Skin epidermis (tissue), 12 donors: Measurements from ENCODE around the gene ZNF574.
"Not testable (repeated sequence)": the region's sequence is repeated elsewhere in the genome, so short reads cannot be mapped to it uniquely, and the experiment has no call there.

Experiments used
- H3K27ac ChIP-seq, 21 experiments: fragments of 200-600 bp; sonication (generic) in 11 of 21; one replicate each; pipeline ENCODE4 v1.5.0; 2020; ENCODE audit warnings: mild to moderate bottlenecking in 3 of 21, inconsistent platforms in 2 of 21, moderate library complexity in 2 of 21
- H3K4me3 ChIP-seq, 7 experiments: fragments of 200-600 bp; sonication (generic) in 2 of 7; one replicate each; pipeline ENCODE4 v1.5.0; 2020; ENCODE audit warnings: inconsistent platforms in 2 of 7, mild to moderate bottlenecking in 2 of 7, moderate library complexity in 1 of 7

The ZNF574 gene

GRCh38 chr19:42095142-42095813 lies 19.3 kb downstream of the ZNF574 start:
- H3K27ac ChIP-seq = no peak overlapping the region

GRCh38 chr19:42095814-42096230 lies 19.9 kb downstream of the ZNF574 start:
- H3K27ac ChIP-seq = no peak overlapping the region
- H3K4me3 ChIP-seq = no peak overlapping the region

More at GRCh38 chr19:42095142-42095813, 19.3 kb downstream of the ZNF574 start:
- H3K4me3 ChIP-seq = no peak overlapping the region

GRCh38 chr19:42096255-42096837 lies 20.4 kb downstream of the ZNF574 start:
- Histone ChIP-seq H3K4me3 (no peak overlapping the region), H3K27ac (no peak overlapping the region)

GRCh38 chr19:42097461-42097860 lies 21.5 kb downstream of the ZNF574 start:
- Histone ChIP-seq H3K4me3 (no peak overlapping the region), H3K27ac (no peak overlapping the region)

GRCh38 chr19:42098781-42099180 lies 22.8 kb downstream of the ZNF574 start:
- H3K27ac ChIP-seq = no peak overlapping the region
- no peak overlapping the region for H3K4me3 ChIP-seq

- Histone ChIP-seq H3K27ac (no peak overlapping the region), H3K4me3 (no peak overlapping the region)
Observed at GRCh38 chr19:42099336-42099925, 23.5 kb downstream of the ZNF574 start.

- not testable (repeated sequence) for H3K27ac ChIP-seq, H3K4me3 ChIP-seq
Observed at GRCh38 chr19:42100241-42100640, 24.3 kb downstream of the ZNF574 start.

GRCh38 chr19:42102877-42103276 lies 26.9 kb downstream of the ZNF574 start:
- H3K27ac ChIP-seq = no peak overlapping the region
- no peak overlapping the region for H3K4me3 ChIP-seq

- Histone ChIP-seq H3K27ac (no peak overlapping the region), H3K4me3 (no peak overlapping the region)
Observed at GRCh38 chr19:42105368-42105767, 29.4 kb downstream of the ZNF574 start.

GRCh38 chr19:42108527-42109389 lies 32.8 kb downstream of the ZNF574 start:
- H3K4me3 ChIP-seq = no peak overlapping the region
- H3K27ac ChIP-seq = no peak overlapping the region

- H3K27ac ChIP-seq = no peak overlapping the region
Observed at GRCh38 chr19:42109896-42110295, 33.9 kb downstream of the ZNF574 start.

GRCh38 chr19:42110658-42111057 lies 34.7 kb downstream of the ZNF574 start:
- no peak overlapping the region for H3K4me3 ChIP-seq
- peak overlapping the region in 5 of 21 experiments; percentile 21 to 81 (median 71) for H3K27ac ChIP-seq

More at GRCh38 chr19:42109896-42110295, 33.9 kb downstream of the ZNF574 start:
- no peak overlapping the region for H3K4me3 ChIP-seq

GRCh38 chr19:42111384-42111783 lies 35.4 kb downstream of the ZNF574 start:
- peak overlapping the region in 10 of 21 experiments; percentile 23 to 82 (median 72) for H3K27ac ChIP-seq
- no peak overlapping the region for H3K4me3 ChIP-seq

- Histone ChIP-seq H3K27ac (peak overlapping the region in 11 of 21 experiments; percentile 18 to 82 (median 71)), H3K4me3 (no peak overlapping the region)
Observed at GRCh38 chr19:42111811-42112210, 35.8 kb downstream of the ZNF574 start.

- Histone ChIP-seq H3K4me3 (no peak overlapping the region), H3K27ac (peak overlapping the region in 19 of 21 experiments; percentile 7 to 82 (median 62))
Observed at GRCh38 chr19:42113641-42114348, 37.8 kb downstream of the ZNF574 start.

GRCh38 chr19:42114412-42114811 lies 38.4 kb downstream of the ZNF574 start:
- H3K27ac ChIP-seq = peak overlapping the region in 19 of 21 experiments; percentile 7 to 82 (median 62)
- no peak overlapping the region for H3K4me3 ChIP-seq

- H3K27ac ChIP-seq = peak overlapping the region in 3 of 21 experiments; percentile 12 to 78 (median 69)
- no peak overlapping the region for H3K4me3 ChIP-seq
Observed at GRCh38 chr19:42115219-42115618, 39.3 kb downstream of the ZNF574 start.

GRCh38 chr19:42115705-42116104 lies 39.7 kb downstream of the ZNF574 start:
- H3K27ac ChIP-seq = peak overlapping the region in 2 of 21 experiments; percentile 12 to 69
- H3K4me3 ChIP-seq = no peak overlapping the region

GRCh38 chr19:42116308-42117075 lies 40.5 kb downstream of the ZNF574 start:
- Histone ChIP-seq H3K27ac (peak overlapping the region in 1 of 21 experiments; percentile 4), H3K4me3 (no peak overlapping the region)
